Kidney glomerular epithelial cell (primary cell): Measurements from ENCODE around the gene SRR.
"Not testable (repeated sequence)": the region's sequence is repeated elsewhere in the genome, so short reads cannot be mapped to it uniquely, and the experiment has no call there.

Source experiments
- DNase-seq: peaks from one replicate; lab custom pipeline; 2025; lab: John Stamatoyannopoulos, UW

SRR gene, protein sequence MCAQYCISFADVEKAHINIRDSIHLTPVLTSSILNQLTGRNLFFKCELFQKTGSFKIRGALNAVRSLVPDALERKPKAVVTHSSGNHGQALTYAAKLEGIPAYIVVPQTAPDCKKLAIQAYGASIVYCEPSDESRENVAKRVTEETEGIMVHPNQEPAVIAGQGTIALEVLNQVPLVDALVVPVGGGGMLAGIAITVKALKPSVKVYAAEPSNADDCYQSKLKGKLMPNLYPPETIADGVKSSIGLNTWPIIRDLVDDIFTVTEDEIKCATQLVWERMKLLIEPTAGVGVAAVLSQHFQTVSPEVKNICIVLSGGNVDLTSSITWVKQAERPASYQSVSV

DNA sequence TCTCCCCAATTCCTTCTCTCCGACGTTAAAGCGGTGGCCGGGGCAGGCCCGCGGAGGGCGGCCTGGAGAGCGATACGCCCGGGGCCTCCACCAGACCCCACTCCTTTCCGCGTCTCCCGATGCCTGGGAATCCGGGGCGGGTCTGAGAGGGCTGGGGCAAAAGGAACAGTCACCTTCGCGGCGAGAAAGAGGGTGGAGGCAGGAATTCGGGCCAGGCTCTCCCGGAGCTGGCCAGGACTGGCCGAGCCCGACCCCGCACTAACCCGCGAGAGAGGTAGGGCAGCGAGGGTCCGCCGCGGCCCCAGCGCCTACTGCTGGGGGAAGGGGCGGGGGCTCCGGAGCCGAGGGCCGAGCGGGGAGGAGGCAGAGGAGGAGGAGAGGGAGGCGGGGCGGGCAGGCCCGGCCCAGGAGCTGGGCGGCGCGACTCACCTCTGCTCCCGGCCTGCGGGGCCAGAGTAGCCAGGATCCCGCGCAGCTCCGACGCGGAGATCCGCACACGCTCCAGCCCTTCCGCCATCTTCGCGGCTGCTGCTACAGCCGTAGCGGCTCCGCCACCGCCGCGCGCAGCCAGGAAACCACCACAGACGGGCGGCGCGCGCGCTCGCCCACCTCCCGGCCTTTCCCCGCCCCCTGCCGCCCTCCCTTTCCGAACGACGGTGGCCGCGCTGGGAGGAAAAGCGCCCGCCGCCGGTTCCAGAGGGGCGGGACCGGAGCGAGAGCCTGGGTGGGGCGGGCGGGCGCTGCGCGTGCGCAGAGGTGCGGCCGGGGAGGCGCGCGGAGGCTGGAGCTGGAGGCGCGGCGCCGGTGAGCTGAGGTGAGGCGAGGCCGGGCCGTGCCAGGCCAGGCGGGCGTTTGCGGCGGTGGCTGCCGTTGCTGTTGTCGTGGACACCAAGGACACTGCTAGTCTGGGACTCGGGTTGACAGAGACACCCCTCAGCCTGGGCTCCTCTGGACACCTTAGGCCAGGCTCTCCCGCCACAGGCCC, at the start of gene SRR, which contains the start of gene SMG6:
SRR (plus strand) TSS at position 747 of the 985 bp plus-strand sequence. CDS start 11,611 bp downstream, outside the sequence.
SMG6 (minus strand) TSS at position 582 of the 985 bp plus-strand sequence; CDS start at position 517, 65 bp downstream.
- peak; percentile 73 for DNase-seq

DNA sequence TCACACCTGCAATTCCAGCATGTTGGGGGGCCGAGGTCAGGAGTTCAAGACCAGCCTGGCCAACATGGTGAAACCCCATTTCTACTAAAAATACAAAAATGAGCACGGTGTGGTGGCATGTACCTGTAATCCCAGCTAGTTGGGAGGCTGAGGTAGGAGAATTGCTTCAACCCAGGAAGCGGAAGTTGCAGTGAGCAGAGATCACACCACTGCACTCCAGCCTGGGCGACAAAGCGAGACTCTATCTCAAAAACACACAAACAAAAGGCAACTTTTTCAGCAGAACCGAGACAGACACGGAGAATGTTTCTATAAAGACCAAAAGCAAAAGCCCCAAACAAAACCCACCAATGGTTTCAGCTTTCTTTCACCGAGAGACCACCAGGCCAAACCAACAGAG, 44.9 kb upstream of the SRR start:
- not testable (repeated sequence) for DNase-seq

GRCh38 chr17:2259769-2260536, 43.8 kb upstream of the SRR start:
- DNase-seq = no peak

DNA sequence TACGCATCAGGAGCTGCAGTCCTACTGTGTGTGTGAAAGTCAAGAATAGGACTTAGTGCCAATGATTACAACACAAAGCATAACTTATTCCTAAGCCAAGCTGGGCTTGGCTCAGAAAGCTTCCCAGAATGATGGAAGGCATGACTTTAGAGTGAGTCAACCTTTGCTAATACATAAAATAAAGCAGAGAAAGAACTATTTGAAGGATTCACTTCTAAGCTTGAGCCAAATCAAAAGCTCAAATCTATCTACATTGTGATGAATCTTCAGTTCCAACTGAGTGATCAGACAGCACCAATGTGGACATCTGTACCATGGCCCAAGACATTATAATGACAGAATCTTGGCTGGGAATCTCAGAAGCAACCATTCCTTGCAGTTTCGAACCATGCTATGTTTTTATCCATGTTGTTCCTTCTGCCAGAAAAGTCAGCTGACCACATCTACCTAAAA, 41.6 kb upstream of the SRR start:
- peak; percentile 12 for DNase-seq

DNA sequence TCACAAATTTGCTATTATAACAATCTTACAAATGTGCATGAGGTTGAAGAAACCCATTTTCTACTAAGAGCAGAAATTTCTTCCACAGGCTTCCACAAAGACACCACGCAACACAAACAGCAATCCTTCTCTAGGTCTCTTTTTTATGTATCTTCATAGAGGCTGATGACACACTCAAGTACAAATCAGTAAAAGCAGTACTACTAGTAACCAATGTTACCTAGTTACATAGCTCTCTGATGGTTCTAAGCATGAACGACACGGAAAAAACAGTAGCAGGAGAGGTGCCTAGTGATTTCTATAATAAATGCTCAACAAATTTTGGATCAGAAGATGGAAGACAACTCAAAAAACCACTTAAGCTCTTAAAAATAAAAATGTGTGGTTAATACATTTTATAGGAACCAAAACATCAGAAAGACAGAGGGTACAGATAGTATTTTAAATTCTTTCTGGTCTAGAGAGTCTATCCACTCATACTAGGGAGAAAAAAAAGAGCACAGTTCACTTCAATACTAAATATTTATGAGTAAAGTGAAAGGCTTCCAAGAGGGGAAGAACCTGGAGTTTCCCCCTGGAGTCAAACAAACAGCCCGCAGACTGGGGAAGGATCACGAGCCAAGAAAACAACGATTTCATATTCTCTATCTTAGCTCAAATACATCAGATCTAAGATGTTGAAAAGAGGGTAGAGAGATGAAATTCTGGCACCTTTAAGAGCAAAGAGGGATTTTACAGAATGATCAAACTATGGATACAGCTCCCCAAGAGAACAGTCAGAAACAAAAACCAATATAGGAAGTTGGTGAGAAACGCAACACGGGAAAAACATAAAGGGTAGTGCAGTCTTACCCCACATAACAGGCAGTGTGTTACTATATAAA, 40.3 kb upstream of the SRR start:
- DNase-seq = no peak

GRCh38 chr17:2264067-2264860, 39.5 kb upstream of the SRR start:
- no peak for DNase-seq

DNA sequence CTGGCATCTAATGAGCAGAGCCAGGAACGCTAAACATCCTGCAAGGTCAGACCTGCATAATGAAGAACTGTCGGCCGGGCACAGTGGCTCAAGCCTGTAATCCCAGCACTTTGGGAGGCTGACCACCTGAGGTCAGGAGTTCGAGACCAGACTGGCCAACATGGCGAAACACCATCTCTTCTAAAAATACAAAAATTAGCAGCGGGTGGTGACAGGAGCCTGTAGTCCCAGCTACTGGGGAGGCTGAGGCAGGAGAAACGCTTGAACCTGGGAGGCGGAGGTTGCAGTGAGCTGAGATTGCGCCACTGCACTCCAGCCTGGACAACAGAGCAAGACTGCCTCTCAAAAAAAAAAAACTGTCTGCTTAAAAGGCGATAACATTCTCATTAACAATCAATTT, 38.6 kb upstream of the SRR start:
- DNase-seq = not testable (repeated sequence)

DNA sequence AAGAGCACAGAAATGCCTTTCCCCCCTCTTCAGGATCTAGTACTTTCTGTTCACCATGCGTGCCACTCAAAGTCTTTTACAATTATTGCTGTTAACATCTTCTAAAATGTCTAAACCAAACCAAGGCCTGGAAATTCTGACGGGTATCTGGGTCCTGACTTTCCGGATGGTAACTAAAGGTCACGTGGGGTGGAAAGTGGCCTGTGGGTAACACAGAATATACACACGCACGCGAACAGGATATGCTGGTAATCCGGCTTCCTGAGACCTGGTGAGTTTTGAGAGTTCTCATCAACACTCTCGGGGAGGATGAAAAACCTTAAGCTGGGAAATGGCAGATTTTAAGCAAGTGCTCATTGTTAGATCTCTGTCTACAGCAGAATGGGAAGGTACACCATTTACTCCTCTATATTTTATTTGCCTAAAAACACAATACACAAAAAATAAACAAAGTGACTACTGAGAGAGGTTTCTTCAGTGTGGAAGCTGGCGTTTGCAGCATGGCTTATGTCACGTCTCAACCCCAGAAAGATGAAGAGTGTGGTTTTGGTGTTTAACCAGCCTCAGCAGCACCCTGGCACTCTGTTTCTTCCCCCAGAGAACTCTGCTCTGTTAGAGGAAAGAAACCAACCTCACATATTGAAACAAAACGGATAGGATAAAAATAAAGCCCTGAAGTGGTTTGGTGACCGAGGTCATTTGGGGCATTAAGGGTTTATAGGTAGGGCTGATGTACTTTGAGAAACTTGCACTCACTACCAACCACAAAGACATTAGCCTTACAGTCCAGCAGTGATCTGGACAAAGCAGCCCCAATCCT, 37.5 kb upstream of the SRR start:
- no peak for DNase-seq

GRCh38 chr17:2266865-2267228, 36.9 kb upstream of the SRR start:
- DNase-seq = no peak

- no peak for DNase-seq
Observed at GRCh38 chr17:2267354-2267753, 36.4 kb upstream of the SRR start.

- DNase-seq = no peak
Observed at GRCh38 chr17:2271985-2272702, 31.6 kb upstream of the SRR start.

GRCh38 chr17:2274414-2274813, 29.3 kb upstream of the SRR start:
- no peak for DNase-seq

DNA sequence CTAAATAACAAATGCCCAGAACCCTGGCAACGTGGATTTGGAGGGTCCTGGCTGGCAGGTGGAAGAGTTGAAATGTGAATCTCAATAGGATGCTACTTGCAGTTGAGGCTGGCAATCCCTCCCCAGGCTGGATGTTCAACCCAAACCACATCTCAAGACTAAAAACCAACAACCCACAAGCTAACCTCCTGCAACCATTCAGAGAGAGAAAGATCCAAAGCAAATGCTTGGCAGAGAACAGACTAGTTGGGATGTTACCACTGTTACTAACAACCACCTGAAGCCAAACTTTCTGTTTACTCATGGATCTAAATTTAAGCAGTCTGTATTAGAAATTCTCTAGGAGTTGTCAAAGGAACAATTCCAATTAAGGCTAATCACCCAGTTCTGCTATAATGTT, 28.0 kb upstream of the SRR start:
- no peak for DNase-seq

GRCh38 chr17:2277429-2278170, 26.1 kb upstream of the SRR start:
- no peak for DNase-seq

DNA sequence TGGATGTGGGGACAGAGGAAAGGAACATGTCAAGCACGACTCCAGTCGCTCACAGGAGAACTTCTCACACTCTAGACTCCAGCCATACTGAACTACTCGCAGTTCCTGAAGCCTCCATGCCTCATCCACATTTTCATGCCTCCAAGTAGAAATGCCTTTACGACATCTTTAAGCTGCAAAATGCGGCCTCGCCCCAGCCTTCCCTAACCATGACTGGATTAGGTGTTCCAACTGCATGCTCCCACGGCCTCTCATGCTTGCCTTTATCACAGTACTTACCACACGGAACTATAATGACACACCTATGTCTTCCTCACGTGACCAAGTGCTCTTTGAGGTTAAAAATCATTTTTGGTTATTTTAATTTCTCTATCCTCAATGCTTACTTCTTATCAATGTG, 24.0 kb upstream of the SRR start:
- DNase-seq = no peak

- peak; percentile 50 for DNase-seq
Observed at GRCh38 chr17:2282297-2282873, 21.4 kb upstream of the SRR start.

- DNase-seq = no peak
Observed at GRCh38 chr17:2283302-2283701, 20.4 kb upstream of the SRR start.
